Jurkat, Clone E6-1 (cell line): ENCODE measurements around the gene AGBL5.
A peak's percentile ranks its signal among the peaks of the same experiment; 100 is the strongest.

Experiments used
- DNase-seq: peaks from one replicate; pipeline ENCODE4 v3.0.0-alpha.2; 2011; ENCODE audit warnings: low read depth, low spot score
- H3K4me3 ChIP-seq: 2 replicates; pipeline ENCODE4 v1.5.1; 2011; ENCODE audit warnings: mild to moderate bottlenecking, low read length, control low read depth, moderate library complexity

The AGBL5 gene

GRCh38 chr2:27042985-27043634 lies 8.4 kb upstream of the AGBL5 start:
- DNase-seq, result no peak
- H3K4me3 ChIP-seq, result no peak overlapping the region

- peak overlapping the region; percentile 87 for H3K4me3 ChIP-seq
- DNase-seq, result no peak
These were observed 1.8 kb upstream of the AGBL5 start for GRCh38 chr2:27049422-27050280.

- peak overlapping the region; percentile 87 for H3K4me3 ChIP-seq
- peak; percentile 94 for DNase-seq
These were observed 1.0 kb upstream of the AGBL5 start for GRCh38 chr2:27050281-27050995.

- peak overlapping the region; percentile 87 for H3K4me3 ChIP-seq
- DNase-seq, result no peak
These were observed 606 bp downstream of the AGBL5 start for GRCh38 chr2:27051902-27052645.

- DNase-seq, result no peak
- H3K4me3 ChIP-seq, result no peak overlapping the region
These were observed 1.9 kb downstream of the AGBL5 start for GRCh38 chr2:27053321-27053720.

- no peak for DNase-seq
- H3K4me3 ChIP-seq, result no peak overlapping the region
These were observed 2.3 kb downstream of the AGBL5 start for GRCh38 chr2:27053776-27054175.

- DNase-seq, result no peak
- no peak overlapping the region for H3K4me3 ChIP-seq
These were observed 3.3 kb downstream of the AGBL5 start for GRCh38 chr2:27054721-27055120.

GRCh38 chr2:27057184-27057583 lies 5.7 kb downstream of the AGBL5 start:
- no peak for DNase-seq
- no peak overlapping the region for H3K4me3 ChIP-seq

GRCh38 chr2:27058210-27058609 lies 6.7 kb downstream of the AGBL5 start:
- DNase-seq, result no peak
- no peak overlapping the region for H3K4me3 ChIP-seq

GRCh38 chr2:27059141-27059820 lies 7.8 kb downstream of the AGBL5 start:
- no peak for DNase-seq
- H3K4me3 ChIP-seq, result no peak overlapping the region

- no peak for DNase-seq
- no peak overlapping the region for H3K4me3 ChIP-seq
These were observed 8.9 kb downstream of the AGBL5 start for GRCh38 chr2:27060323-27060722.

- no peak for DNase-seq
- H3K4me3 ChIP-seq, result no peak overlapping the region
These were observed 13.7 kb downstream of the AGBL5 start for GRCh38 chr2:27065128-27065527.

GRCh38 chr2:27067385-27067784 lies 15.9 kb downstream of the AGBL5 start:
- no peak overlapping the region for H3K4me3 ChIP-seq

GRCh38 chr2:27069436-27069835 lies 18.0 kb downstream of the AGBL5 start:
- H3K4me3 ChIP-seq, result no peak overlapping the region
- DNase-seq, result no peak

More at GRCh38 chr2:27067385-27067784, 15.9 kb downstream of the AGBL5 start:
- DNase-seq, result no peak

- peak overlapping the region; percentile 97 for H3K4me3 ChIP-seq
These were observed 18.6 kb downstream of the AGBL5 start for GRCh38 chr2:27069961-27070618.

GRCh38 chr2:27070653-27071276 lies 19.3 kb downstream of the AGBL5 start:
- no peak for DNase-seq
- H3K4me3 ChIP-seq, result peak overlapping the region; percentile 97

More at GRCh38 chr2:27069961-27070618, 18.6 kb downstream of the AGBL5 start:
- DNase-seq, result no peak

GRCh38 chr2:27071277-27071989 lies 20.0 kb downstream of the AGBL5 start, which contains the start of gene OST4:
Gene OST4 (minus strand): TSS chr2:27071654.
- DNase-seq, result peak; percentile 71
- peak within 1 kb of the TSS; percentile 97 for H3K4me3 ChIP-seq
